Activated T-helper 17 cell treated with anti-CD3 and anti-CD28 coated beads, Interleukin-2, amount 50 U/mL, for 72 hours (primary cell): Measurements from ENCODE around the gene FBXW8. TPM values are rescaled to one million over a fixed set of nuclear protein-coding genes. Genes with fewer than 3 reads are reported as not detected.

Source experiments
- ATAC-seq: fragments of 150-1000 bp; cut with Tn5 transposase; replicated peaks from 2 replicates; pipeline ENCODE4 v1.10.0; 2021; ENCODE audit warnings: mild to moderate bottlenecking, moderate library complexity
- H3K27ac Mint-ChIP-seq: one replicate; pipeline ENCODE4 v1.8.0; 2022; ENCODE audit warnings: mixed read lengths
- H3K27me3 Mint-ChIP-seq: one replicate; pipeline ENCODE4 v1.8.0; 2022; ENCODE audit warnings: mixed read lengths
- H3K36me3 Mint-ChIP-seq: one replicate; pipeline ENCODE4 v1.8.0; 2022; ENCODE audit warnings: low read depth, mild to moderate bottlenecking, mixed read lengths
- H3K4me1 Mint-ChIP-seq: one replicate; pipeline ENCODE4 v1.8.0; 2022; ENCODE audit warnings: mixed read lengths
- H3K4me3 Mint-ChIP-seq: one replicate; pipeline ENCODE4 v1.8.0; 2022; ENCODE audit warnings: mild to moderate bottlenecking, mixed read lengths
- H3K9me3 Mint-ChIP-seq: one replicate; pipeline ENCODE4 v1.8.0; 2022; ENCODE audit warnings: mixed read lengths
- total RNA-seq, 2 donors: library from RNA; stranded (reverse); gene quantifications; one replicate each; pipeline ENCODE4 v1.2.3, GENCODE V29; 2022

The FBXW8 gene
- total RNA-seq, 2 donors from 2014 or later: 2.4 to 8.8 TPM

GRCh38 chr12:116901612-116902011 is 9.1 kb upstream of the FBXW8 start:
- no peak for ATAC-seq
- Mint-ChIP-seq H3K27ac (no peak overlapping the region), H3K4me3 (no peak overlapping the region), H3K4me1 (no peaks in the 10 kb centered on the region), H3K27me3 (peaks cover 32% of the 10 kb centered on the region), H3K36me3 (no peaks in the 10 kb centered on the region), H3K9me3 (no peaks in the 10 kb centered on the region)

GRCh38 chr12:116903818-116904217 is 6.9 kb upstream of the FBXW8 start:
- Mint-ChIP-seq H3K27ac (no peak overlapping the region), H3K27me3 (peaks cover 29% of the 10 kb centered on the region), H3K4me1 (no peaks in the 10 kb centered on the region), H3K36me3 (no peaks in the 10 kb centered on the region), H3K4me3 (no peak overlapping the region), H3K9me3 (no peaks in the 10 kb centered on the region)
- no peak for ATAC-seq

GRCh38 chr12:116906285-116906684 is 4.5 kb upstream of the FBXW8 start:
- H3K9me3 Mint-ChIP-seq: no peaks in the 10 kb centered on the region
- ATAC-seq: no peak
- H3K4me1 Mint-ChIP-seq: peaks cover 5% of the 10 kb centered on the region
- H3K36me3 Mint-ChIP-seq: no peaks in the 10 kb centered on the region
- no peak overlapping the region for H3K4me3 Mint-ChIP-seq
- H3K27ac Mint-ChIP-seq: no peak overlapping the region
- peaks cover 18% of the 10 kb centered on the region for H3K27me3 Mint-ChIP-seq

- Mint-ChIP-seq H3K36me3 (no peaks in the 10 kb centered on the region), H3K27ac (peak overlapping the region; percentile 84), H3K27me3 (no peaks in the 10 kb centered on the region), H3K4me1 (peaks cover 14% of the 10 kb centered on the region), H3K9me3 (no peaks in the 10 kb centered on the region), H3K4me3 (peak overlapping the region; percentile 88)
- no peak for ATAC-seq
Observed at GRCh38 chr12:116910280-116910644, 488 bp upstream of the FBXW8 start.

- Mint-ChIP-seq H3K4me3 (no peak overlapping the region), H3K27ac (no peak overlapping the region), H3K4me1 (peaks cover 29% of the 10 kb centered on the region), H3K9me3 (no peaks in the 10 kb centered on the region), H3K27me3 (no peaks in the 10 kb centered on the region), H3K36me3 (peaks cover 5% of the 10 kb centered on the region)
- no peak for ATAC-seq
Observed at GRCh38 chr12:116915326-116915725, 4.6 kb downstream of the FBXW8 start.

GRCh38 chr12:116916122-116916521 is 5.4 kb downstream of the FBXW8 start:
- Mint-ChIP-seq H3K4me3 (peak overlapping the region; percentile 36), H3K27me3 (no peaks in the 10 kb centered on the region), H3K9me3 (no peaks in the 10 kb centered on the region), H3K36me3 (peaks cover 5% of the 10 kb centered on the region), H3K27ac (no peak overlapping the region), H3K4me1 (peaks cover 29% of the 10 kb centered on the region)
- ATAC-seq: no peak

- peaks cover 5% of the 10 kb centered on the region for H3K36me3 Mint-ChIP-seq
- peak overlapping the region; percentile 36 for H3K4me3 Mint-ChIP-seq
- no peaks in the 10 kb centered on the region for H3K27me3 Mint-ChIP-seq
- no peaks in the 10 kb centered on the region for H3K9me3 Mint-ChIP-seq
- H3K4me1 Mint-ChIP-seq: peaks cover 27% of the 10 kb centered on the region
- ATAC-seq: peak; percentile 96
- peak overlapping the region; percentile 41 for H3K27ac Mint-ChIP-seq
Observed at GRCh38 chr12:116916714-116917114, 6.0 kb downstream of the FBXW8 start.

- H3K27ac Mint-ChIP-seq: no peak overlapping the region
- ATAC-seq: no peak
- no peak overlapping the region for H3K4me3 Mint-ChIP-seq
- H3K4me1 Mint-ChIP-seq: peaks cover 33% of the 10 kb centered on the region
- peaks cover 5% of the 10 kb centered on the region for H3K36me3 Mint-ChIP-seq
- H3K27me3 Mint-ChIP-seq: no peaks in the 10 kb centered on the region
- no peaks in the 10 kb centered on the region for H3K9me3 Mint-ChIP-seq
Observed at GRCh38 chr12:116918464-116918863, 7.7 kb downstream of the FBXW8 start.

- no peaks in the 10 kb centered on the region for H3K9me3 Mint-ChIP-seq
- H3K27ac Mint-ChIP-seq: no peak overlapping the region
- H3K36me3 Mint-ChIP-seq: peaks cover 5% of the 10 kb centered on the region
- H3K4me1 Mint-ChIP-seq: peaks cover 36% of the 10 kb centered on the region
- ATAC-seq: no peak
- H3K27me3 Mint-ChIP-seq: no peaks in the 10 kb centered on the region
- no peak overlapping the region for H3K4me3 Mint-ChIP-seq
Observed at GRCh38 chr12:116919247-116919661, 8.5 kb downstream of the FBXW8 start.

- H3K4me1 Mint-ChIP-seq: peaks cover 43% of the 10 kb centered on the region
- H3K27ac Mint-ChIP-seq: no peak overlapping the region
- no peak for ATAC-seq
- no peaks in the 10 kb centered on the region for H3K27me3 Mint-ChIP-seq
- no peaks in the 10 kb centered on the region for H3K9me3 Mint-ChIP-seq
- peaks cover 10% of the 10 kb centered on the region for H3K36me3 Mint-ChIP-seq
- H3K4me3 Mint-ChIP-seq: no peak overlapping the region
Observed at GRCh38 chr12:116919706-116920485, 9.1 kb downstream of the FBXW8 start.

- Mint-ChIP-seq H3K4me1 (peaks cover 51% of the 10 kb centered on the region), H3K27ac (no peak overlapping the region), H3K27me3 (no peaks in the 10 kb centered on the region), H3K36me3 (peaks cover 9% of the 10 kb centered on the region), H3K4me3 (no peak overlapping the region), H3K9me3 (no peaks in the 10 kb centered on the region)
- ATAC-seq: no peak
Observed at GRCh38 chr12:116920939-116921338, 10.2 kb downstream of the FBXW8 start.

- H3K27ac Mint-ChIP-seq: peak overlapping the region; percentile 70
- peaks cover 6% of the 10 kb centered on the region for H3K36me3 Mint-ChIP-seq
- H3K4me3 Mint-ChIP-seq: peak overlapping the region; percentile 48
- ATAC-seq: peak; percentile 58
- H3K9me3 Mint-ChIP-seq: no peaks in the 10 kb centered on the region
- no peaks in the 10 kb centered on the region for H3K27me3 Mint-ChIP-seq
- H3K4me1 Mint-ChIP-seq: peaks cover 49% of the 10 kb centered on the region
Observed at GRCh38 chr12:116922194-116922897, 11.6 kb downstream of the FBXW8 start.

GRCh38 chr12:116924558-116925453 is 14.1 kb downstream of the FBXW8 start:
- Mint-ChIP-seq H3K27me3 (no peaks in the 10 kb centered on the region), H3K36me3 (peaks cover 21% of the 10 kb centered on the region), H3K27ac (peak overlapping the region; percentile 94), H3K4me3 (peak overlapping the region; percentile 77), H3K4me1 (peaks cover 55% of the 10 kb centered on the region), H3K9me3 (no peaks in the 10 kb centered on the region)
- ATAC-seq: peak; percentile 85
